MCF 10A (cell line): ENCODE results near the gene SCAPER. TPM values are rescaled to one million over a fixed set of nuclear protein-coding genes. Genes with fewer than 3 reads are reported as not detected.
A peak's percentile ranks its signal among the peaks of the same experiment; 100 is the strongest.

ENCODE experiments used
- Bru-seq: library from RNA; stranded (reverse); fragments of 400-500 nt; gene quantifications from one replicate; lab custom pipeline; 2021; lab: Mats Ljungman, UMichigan
- BruChase-seq, 2 experiments: library from RNA; stranded (reverse); fragments of 400-500 nt; gene quantifications; one replicate each; lab custom pipeline; 2021; lab: Mats Ljungman, UMichigan
- BruUV-seq: library from RNA; stranded (reverse); fragments of 400-500 nt; replicated peaks from 2 replicates; lab custom pipeline; 2021; lab: Mats Ljungman, UMichigan
- CTCF ChIA-PET: fragments of 300-600 bp; sonication (Branson Sonifier 250); formaldehyde crosslinking; extraction: SDS; loops from one replicate; lab custom pipeline; 2021; ENCODE audit warnings: antibody characterized with exemption, inconsistent platforms; lab: Yijun Ruan, JAX
- POLR2A ChIA-PET: fragments of 300-600, 350-650 bp; sonication (Branson Sonifier 250); formaldehyde crosslinking; extraction: SDS; loops from one replicate; lab custom pipeline; 2020; ENCODE audit warnings: antibody characterized with exemption, inconsistent platforms; lab: Yijun Ruan, JAX
- DNase-seq: peaks from one replicate; pipeline ENCODE4 v3.0.0-alpha.2; 2018; ENCODE audit not compliant: unreplicated experiment
- H3K27ac Mint-ChIP-seq: one replicate; pipeline ENCODE4 v1.8.0; 2022; ENCODE audit warnings: mild to moderate bottlenecking, low read depth, mixed read lengths; ENCODE audit not compliant: unreplicated experiment
- H3K27me3 Mint-ChIP-seq: one replicate; pipeline ENCODE4 v1.8.0; 2022; ENCODE audit warnings: mixed read lengths; ENCODE audit not compliant: insufficient read depth, unreplicated experiment
- H3K36me3 Mint-ChIP-seq: one replicate; pipeline ENCODE4 v1.8.0; 2022; ENCODE audit warnings: mild to moderate bottlenecking, moderate library complexity, mixed read lengths; ENCODE audit not compliant: insufficient read depth, unreplicated experiment
- H3K4me1 Mint-ChIP-seq: one replicate; pipeline ENCODE4 v1.8.0; 2022; ENCODE audit warnings: mixed read lengths; ENCODE audit not compliant: insufficient read depth, unreplicated experiment
- H3K4me3 Mint-ChIP-seq: one replicate; pipeline ENCODE4 v1.8.0; 2022; ENCODE audit warnings: mild to moderate bottlenecking, moderate library complexity, mixed read lengths; ENCODE audit not compliant: unreplicated experiment
- H3K9me3 Mint-ChIP-seq: one replicate; pipeline ENCODE4 v1.8.0; 2022; ENCODE audit warnings: mixed read lengths; ENCODE audit not compliant: unreplicated experiment
- CTCF ChIP-seq: fragments of 200-600 bp; IDR thresholded peaks from one replicate; pipeline ENCODE4 v1.8.0; 2022; ENCODE audit warnings: antibody characterized with exemption, mild to moderate bottlenecking; ENCODE audit not compliant: unreplicated experiment
- intact Hi-C: fragments of 100-400 bp; cut with micrococcal nuclease; formaldehyde crosslinking; loops from 2 replicates; pipeline ENCODE4 v1.14.1; 2022
- long read RNA-seq: library from polyadenylated mRNA; stranded (forward); transcript quantifications from one replicate; pipeline ENCODE4 v2.0.0, GENCODE V29; 2022
- total RNA-seq: library from RNA; stranded (reverse); gene quantifications from 2 replicates; pipeline ENCODE4 v1.2.3, GENCODE V29; 2022

SCAPER gene
- total RNA-seq (9.5 and 13.9 TPM in 2 replicates), Bru-seq, nascent RNA (percentile 63 among the genes with signal in this experiment), BruChase-seq, experiment 1, labeled RNA remaining after a 6-hour chase (percentile 47 among the genes with signal in this experiment), BruChase-seq, experiment 2, labeled RNA remaining after a 2-hour chase (percentile 55 among the genes with signal in this experiment)
- long read RNA-seq, full-length matches to known transcripts, result 6 of 12 reads
- long read RNA-seq, partial matches to known transcripts, result 0 of 12 reads
- long read RNA-seq, other reads (novel, unspliced or antisense), result 6 of 12 reads

- BruUV-seq, result no TSS peak
- TF ChIP-seq CTCF, result no peak
- ChIA-PET CTCF (no interaction called here), POLR2A (interaction anchor here (0.7 to 1.5 kb wide), 10 partner anchors 11 to 849 kb away, joined by 3 to 6 read pairs (median 4); partner anchors contain the start of gene RCN2)
- intact Hi-C loops, result loop anchor here (10.0 kb wide), 1 partner anchor 120 kb away; no protein-coding TSS in a partner anchor
- H3K27me3 Mint-ChIP-seq, result no peaks in the 10 kb centered on the region
- no peaks in the 10 kb centered on the region for H3K36me3 Mint-ChIP-seq
- peak within 1 kb of the TSS; percentile 83 for H3K4me3 Mint-ChIP-seq
- peak; percentile 82 for DNase-seq
- H3K9me3 Mint-ChIP-seq, result no peaks in the 10 kb centered on the region
- H3K4me1 Mint-ChIP-seq, result peaks cover 7% of the 10 kb centered on the region
- H3K27ac Mint-ChIP-seq, result peak within 1 kb of the TSS; percentile 88
Observed at GRCh38 chr15:76905013-76905839, at the start of gene SCAPER. Gene SCAPER, minus strand, starts transcription at chr15:76905340. Its CDS starts 21,523 bp downstream, at chr15:76883817.

DNA sequence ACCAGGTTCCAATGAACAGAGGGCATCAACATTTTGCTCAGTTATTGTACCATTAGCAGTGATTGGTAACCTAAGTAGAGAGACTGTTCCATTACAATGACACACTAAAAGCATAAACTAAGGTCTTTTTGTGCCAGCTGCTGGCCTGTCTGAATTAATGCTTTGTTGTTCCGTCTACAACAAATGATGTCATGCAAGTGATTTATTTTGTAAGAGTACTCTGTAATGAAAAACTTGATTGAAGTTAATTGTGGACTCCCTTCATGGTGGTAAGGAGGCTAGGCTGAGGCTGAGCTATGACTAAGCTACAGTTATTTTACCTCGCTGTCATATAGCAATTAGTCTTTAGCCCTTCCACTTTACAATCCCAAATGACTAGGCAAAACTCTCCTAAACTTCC, 49.6 kb upstream of the SCAPER start:
- BruUV-seq, result no TSS peak
- Mint-ChIP-seq H3K36me3 (peaks cover 13% of the 10 kb centered on the region), H3K9me3 (no peaks in the 10 kb centered on the region), H3K27ac (no peak overlapping the region), H3K4me1 (no peaks in the 10 kb centered on the region), H3K27me3 (no peaks in the 10 kb centered on the region), H3K4me3 (no peak overlapping the region)
- no peak for TF ChIP-seq CTCF
- ChIA-PET CTCF (no interaction called here), POLR2A (interaction anchor here (1.4 to 1.5 kb wide), 2 partner anchors 14 to 23 kb away, joined by 3 to 7 read pairs; partner anchors contain the start of gene RCN2)
- DNase-seq, result no peak
- intact Hi-C loops, result no loop called here

- POLR2A ChIA-PET, result interaction anchor here (1.4 to 1.5 kb wide), 2 partner anchors 14 to 23 kb away, joined by 3 to 7 read pairs; partner anchors contain the start of gene RCN2
- DNase-seq, result no peak
- H3K27ac Mint-ChIP-seq, result no peak overlapping the region
- no peaks in the 10 kb centered on the region for H3K27me3 Mint-ChIP-seq
- no peaks in the 10 kb centered on the region for H3K9me3 Mint-ChIP-seq
- TF ChIP-seq CTCF, result no peak
- CTCF ChIA-PET, result no interaction called here
- H3K4me1 Mint-ChIP-seq, result no peaks in the 10 kb centered on the region
- H3K36me3 Mint-ChIP-seq, result peaks cover 21% of the 10 kb centered on the region
- H3K4me3 Mint-ChIP-seq, result no peak overlapping the region
- no TSS peak for BruUV-seq
- intact Hi-C loops, result no loop called here
Observed at GRCh38 chr15:76953913-76954312, 48.8 kb upstream of the SCAPER start.

DNA sequence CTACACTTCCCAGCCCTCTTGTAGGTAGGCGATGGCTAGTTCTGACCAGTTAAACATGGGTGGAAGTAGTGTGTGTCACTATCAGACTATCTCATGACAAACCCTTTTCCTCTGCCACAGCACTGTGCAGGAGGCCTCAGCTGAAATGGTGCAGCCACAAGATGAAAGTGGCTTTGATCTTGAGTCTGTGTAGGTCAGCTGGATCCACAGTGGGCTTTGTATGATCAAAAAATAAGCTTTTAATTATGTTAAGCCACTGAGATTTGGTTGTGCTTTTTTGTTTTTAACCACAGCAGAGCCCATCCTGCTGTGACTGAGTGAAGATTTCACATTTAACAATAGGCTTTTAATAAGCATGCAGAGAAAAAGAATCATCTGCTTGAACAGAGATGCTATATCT, 46.1 kb upstream of the SCAPER start:
- CTCF ChIA-PET, result interaction anchor here (1.0 to 1.3 kb wide), 2 partner anchors 72 to 156 kb away, joined by 3 to 4 read pairs; no protein-coding TSS in a partner anchor
- intact Hi-C loops, result no loop called here

More for the DNA sequence above, 46.1 kb upstream of the SCAPER start:
- Mint-ChIP-seq H3K9me3 (no peaks in the 10 kb centered on the region), H3K27ac (no peak overlapping the region), H3K36me3 (peaks cover 46% of the 10 kb centered on the region), H3K4me1 (no peaks in the 10 kb centered on the region), H3K27me3 (no peaks in the 10 kb centered on the region), H3K4me3 (no peak overlapping the region)
- no peak for TF ChIP-seq CTCF
- no peak for DNase-seq
- BruUV-seq, result no TSS peak
- POLR2A ChIA-PET, result interaction anchor here (1.0 kb wide), 1 partner anchor 9 kb away, joined by 3 read pairs; no protein-coding TSS in a partner anchor
